Suppressor macrophage treated with lipopolysaccharide for 4 hours (primary cell): ENCODE measurements around the gene MEPCE.

ENCODE experiments used
- DNase-seq: peaks from one replicate; pipeline ENCODE4 v3.0.0-alpha.2; 2020

The MEPCE gene

GRCh38 chr7:100407285-100408180, 22.1 kb upstream of the MEPCE start:
- DNase-seq, result peak; percentile 84

GRCh38 chr7:100411101-100411500, 18.5 kb upstream of the MEPCE start:
- no peak for DNase-seq

GRCh38 chr7:100413346-100413745, 16.3 kb upstream of the MEPCE start:
- DNase-seq, result no peak

- no peak for DNase-seq
Observed at GRCh38 chr7:100413889-100414288, 15.7 kb upstream of the MEPCE start.

- DNase-seq, result no peak
Observed at GRCh38 chr7:100415448-100415847, 14.2 kb upstream of the MEPCE start.

GRCh38 chr7:100418930-100419659, 10.5 kb upstream of the MEPCE start:
- DNase-seq, result no peak

- DNase-seq, result no peak
Observed at GRCh38 chr7:100419660-100420226, 9.9 kb upstream of the MEPCE start.

GRCh38 chr7:100423315-100423714, 6.3 kb upstream of the MEPCE start:
- no peak for DNase-seq

- DNase-seq, result no peak
Observed at GRCh38 chr7:100425347-100425746, 4.3 kb upstream of the MEPCE start.

- DNase-seq, result no peak
Observed at GRCh38 chr7:100426516-100426915, 3.1 kb upstream of the MEPCE start.

GRCh38 chr7:100427762-100428198, 1.9 kb upstream of the MEPCE start:
- DNase-seq, result no peak

- DNase-seq, result peak; percentile 98
Observed at GRCh38 chr7:100428199-100428966, 1.2 kb upstream of the MEPCE start, which contains the start of gene ZCWPW1. Gene ZCWPW1 (minus strand): TSS chr7:100428703. CDS start chr7:100420649, 8,054 bp downstream.

GRCh38 chr7:100428967-100429636, 529 bp upstream of the MEPCE start:
- peak; percentile 100 for DNase-seq

- DNase-seq, result peak; percentile 21
Observed at GRCh38 chr7:100430493-100431285, 1.1 kb downstream of the MEPCE start.

GRCh38 chr7:100431286-100431735, 1.7 kb downstream of the MEPCE start:
- DNase-seq, result no peak

GRCh38 chr7:100432053-100432452, 2.4 kb downstream of the MEPCE start:
- no peak for DNase-seq

GRCh38 chr7:100432621-100433275, 3.1 kb downstream of the MEPCE start:
- DNase-seq, result no peak

- DNase-seq, result no peak
Observed at GRCh38 chr7:100433276-100433591, 3.6 kb downstream of the MEPCE start.

- no peak for DNase-seq
Observed at GRCh38 chr7:100433592-100434296, 4.1 kb downstream of the MEPCE start.
